ENCODE data around the gene SORCS1. TPM values are rescaled to one million over a fixed set of nuclear protein-coding genes. Genes with fewer than 3 reads are reported as not detected.

Gene SORCS1
- total RNA-seq, 1 experiment from 2014 or later = 1.7 TPM

- no peak overlapping the region for H2BK12ac ChIP-seq (ENCODE audit: insufficient read length, low read depth, low read length)
- H2BK5ac ChIP-seq (ENCODE audit: insufficient read length, low read length) = no peak overlapping the region
- no peak overlapping the region for H3K18ac ChIP-seq (ENCODE audit: insufficient read length, low read depth, low read length)
- peaks cover 14 to 16% of the 10 kb centered on the region in 2 experiments for H3K4me1 Mint-ChIP-seq
- H2BK20ac ChIP-seq (ENCODE audit: low read depth, low read length, poor library complexity, severe bottlenecking) = no peak overlapping the region
- no CpG with 5 or more reads among the region's 5 CpGs for WGBS (ENCODE audit: extremely low coverage, insufficient read length, low lambda C conversion rate)
- H3K27me3 ChIP-seq (ENCODE audit: insufficient read depth, low read length) = no peaks in the 10 kb centered on the region
- no peaks in the 10 kb centered on the region for H4K20me1 ChIP-seq (ENCODE audit: control insufficient read depth, insufficient read depth, insufficient read length)
- no peak for TF ChIP-seq CTCF (conservative IDR thresholded peaks at IDR 0.05)
- H3K4me3 Mint-ChIP-seq = no peak overlapping the region
- H3K14ac ChIP-seq (ENCODE audit: insufficient read depth, low read length) = no peak overlapping the region
- no peaks in the 10 kb centered on the region for H3K27me3 Mint-ChIP-seq (ENCODE audit: low read depth)
- H3K9me3 ChIP-seq (ENCODE audit: control insufficient read depth, low read depth, low read length) = no peaks in the 10 kb centered on the region
- no peaks in the 10 kb centered on the region; the same call in 1 of the 2 replicates for H3K4me1 ChIP-seq (ENCODE audit: insufficient read depth, low read length)
- H2AK5ac ChIP-seq (ENCODE audit: insufficient read length, low read length) = no peak overlapping the region
- no peak overlapping the region for H4K5ac ChIP-seq (ENCODE audit: insufficient read length, low read depth, low read length)
- H3K23ac ChIP-seq (ENCODE audit: insufficient read length, low read depth, low read length) = no peak overlapping the region
- DNase-seq = no peak
- H3K36me3 Mint-ChIP-seq (ENCODE audit: insufficient read depth in 1 of 3, low read depth in 3 of 3) = no peaks in the 10 kb centered on the region
- no peak overlapping the region for H3K27ac ChIP-seq (ENCODE audit: insufficient read length, low read depth, low read length)
- H3K9me3 Mint-ChIP-seq = no peaks in the 10 kb centered on the region
- no peak overlapping the region for H3K9ac ChIP-seq (ENCODE audit: extremely low read depth, insufficient read length, low read length)
- no peaks in the 10 kb centered on the region for H3K79me1 ChIP-seq (ENCODE audit: insufficient read depth, low read depth, low read length, poor library complexity, severe bottlenecking)
- no peak overlapping the region for H2BK15ac ChIP-seq (ENCODE audit: low read depth, low read length)
- no peaks in the 10 kb centered on the region for H3K79me2 ChIP-seq (ENCODE audit: insufficient read depth, low read length)
- H3K56ac ChIP-seq (ENCODE audit: insufficient read length, low read depth, low read length) = no peak overlapping the region
- H3T11ph ChIP-seq (ENCODE audit: low read length) = no peak overlapping the region
- no peak overlapping the region for H4K8ac ChIP-seq (replicated peaks; ENCODE audit: insufficient read length, low read depth, low read length)
- no peak overlapping the region for H3K4me2 ChIP-seq (ENCODE audit: insufficient read depth, insufficient read length, low read length)
- H2AFZ ChIP-seq (ENCODE audit: low read length) = no peak overlapping the region
- no peak overlapping the region for H3K27ac Mint-ChIP-seq
- no peak overlapping the region for H3K4ac ChIP-seq (ENCODE audit: low read depth, low read length)
- no peak overlapping the region for H4K91ac ChIP-seq (ENCODE audit: insufficient read length, low read depth, low read length)
- no peaks in the 10 kb centered on the region for H3K23me2 ChIP-seq (ENCODE audit: insufficient read length, low read depth, low read length, poor library complexity, severe bottlenecking)
- no peak overlapping the region for H2BK120ac ChIP-seq (ENCODE audit: low read depth, low read length, poor library complexity, severe bottlenecking)
Observed at GRCh38 chr10:107072786-107073185, 91.7 kb downstream of the SORCS1 start.

All from H9 (cell line).